ENCODE results near the gene AP3S2. TPM values are rescaled to one million over a fixed set of nuclear protein-coding genes. Genes with fewer than 3 reads are reported as not detected.

AP3S2 gene
- total RNA-seq, 1 donor from 2014 or later: 20.6 TPM

DNA sequence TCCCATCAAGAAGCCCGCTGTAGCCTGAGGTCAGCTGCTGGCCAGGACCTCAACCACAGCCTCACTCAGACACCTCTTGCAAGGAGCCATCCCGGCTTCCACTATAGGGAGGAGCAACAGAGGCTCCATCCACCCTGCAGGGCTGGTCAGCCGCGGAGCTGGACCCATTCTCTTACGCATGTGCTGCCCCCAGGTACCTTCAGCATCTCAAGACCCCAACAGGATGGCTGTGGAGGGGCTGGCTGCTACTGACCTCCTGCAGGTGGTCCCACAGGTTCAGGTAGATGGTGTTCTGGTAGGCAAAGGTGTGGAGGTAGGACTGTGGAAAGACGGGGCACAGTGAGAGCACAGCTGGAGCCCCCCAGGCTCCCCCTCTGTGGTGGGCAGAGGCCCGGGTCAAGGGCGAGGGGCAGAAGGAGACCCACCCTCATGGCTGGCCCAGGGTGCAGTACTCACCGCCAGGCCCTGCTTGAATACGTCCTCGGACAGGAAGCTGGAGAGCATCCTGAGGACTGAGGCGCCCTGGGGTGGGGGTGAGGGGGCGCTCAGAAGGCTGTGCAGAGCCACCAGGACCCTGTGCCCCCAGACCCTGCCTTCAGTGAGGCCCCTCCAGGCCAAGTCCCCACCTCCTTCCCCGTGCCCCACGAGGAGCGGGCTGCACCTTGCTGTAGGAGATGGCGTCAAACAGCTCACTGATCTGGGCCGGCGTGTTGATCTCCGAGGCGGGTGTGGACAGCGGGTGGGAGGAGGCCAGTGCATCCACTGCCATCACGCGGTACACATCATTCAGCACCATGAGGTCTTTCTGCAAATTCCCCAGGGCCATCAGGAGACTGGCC is 90.6 kb downstream of the AP3S2 start:
- Mint-ChIP-seq H3K9me3 (no peaks in the 10 kb centered on the region), H3K27me3 (ENCODE audit: low read depth) (no peaks in the 10 kb centered on the region), H3K27ac (no peak overlapping the region), H3K4me3 (ENCODE audit: low read depth) (no peak overlapping the region), H3K4me1 (ENCODE audit: low read depth) (no peaks in the 10 kb centered on the region), H3K36me3 (ENCODE audit: low read depth) (no peaks in the 10 kb centered on the region)
- intact Hi-C loops (cut with micrococcal nuclease): no loop called here
- no peak for DNase-seq (ENCODE audit: low spot score)

DNA sequence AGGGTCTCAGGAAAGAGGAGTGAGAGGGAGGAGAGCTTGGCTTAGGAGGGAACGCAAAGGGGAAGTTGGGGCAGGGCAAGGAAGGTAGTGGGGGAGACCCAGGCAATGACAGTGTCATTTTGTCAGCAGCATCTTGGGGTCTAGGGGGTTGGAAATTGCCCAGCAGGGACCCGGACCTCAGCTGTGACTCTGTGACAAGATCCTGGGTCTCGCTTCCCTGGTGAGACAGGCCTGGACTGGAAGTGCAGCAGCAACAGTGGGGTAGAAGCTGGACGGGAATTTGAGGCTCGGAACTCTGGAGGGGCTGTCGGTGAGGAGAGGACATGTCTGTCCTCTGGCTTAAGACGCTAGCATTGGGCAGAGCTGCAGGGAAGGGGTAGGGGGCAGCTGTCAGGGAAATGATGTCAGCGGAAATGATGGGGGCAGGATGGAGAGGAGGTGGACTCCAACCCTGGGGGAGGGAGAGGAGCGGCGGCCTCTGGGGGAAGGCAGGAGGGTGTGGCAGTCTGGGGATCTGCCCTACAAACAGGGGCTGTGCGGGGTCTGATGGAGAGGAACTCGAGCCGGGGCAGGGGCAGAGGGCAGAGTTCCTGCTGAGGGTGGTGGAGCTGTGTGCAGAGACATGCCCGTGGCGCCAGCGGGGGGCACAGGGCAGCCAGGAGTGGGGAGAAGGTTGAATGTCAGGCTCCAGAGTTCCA is 91.4 kb downstream of the AP3S2 start:
- Mint-ChIP-seq H3K4me3 (ENCODE audit: low read depth) (no peak overlapping the region), H3K27ac (no peak overlapping the region), H3K9me3 (no peaks in the 10 kb centered on the region), H3K27me3 (ENCODE audit: low read depth) (no peaks in the 10 kb centered on the region), H3K4me1 (ENCODE audit: low read depth) (no peaks in the 10 kb centered on the region), H3K36me3 (ENCODE audit: low read depth) (no peaks in the 10 kb centered on the region)
- no peak for DNase-seq (ENCODE audit: low spot score)
- intact Hi-C loops (cut with micrococcal nuclease): no loop called here

DNA sequence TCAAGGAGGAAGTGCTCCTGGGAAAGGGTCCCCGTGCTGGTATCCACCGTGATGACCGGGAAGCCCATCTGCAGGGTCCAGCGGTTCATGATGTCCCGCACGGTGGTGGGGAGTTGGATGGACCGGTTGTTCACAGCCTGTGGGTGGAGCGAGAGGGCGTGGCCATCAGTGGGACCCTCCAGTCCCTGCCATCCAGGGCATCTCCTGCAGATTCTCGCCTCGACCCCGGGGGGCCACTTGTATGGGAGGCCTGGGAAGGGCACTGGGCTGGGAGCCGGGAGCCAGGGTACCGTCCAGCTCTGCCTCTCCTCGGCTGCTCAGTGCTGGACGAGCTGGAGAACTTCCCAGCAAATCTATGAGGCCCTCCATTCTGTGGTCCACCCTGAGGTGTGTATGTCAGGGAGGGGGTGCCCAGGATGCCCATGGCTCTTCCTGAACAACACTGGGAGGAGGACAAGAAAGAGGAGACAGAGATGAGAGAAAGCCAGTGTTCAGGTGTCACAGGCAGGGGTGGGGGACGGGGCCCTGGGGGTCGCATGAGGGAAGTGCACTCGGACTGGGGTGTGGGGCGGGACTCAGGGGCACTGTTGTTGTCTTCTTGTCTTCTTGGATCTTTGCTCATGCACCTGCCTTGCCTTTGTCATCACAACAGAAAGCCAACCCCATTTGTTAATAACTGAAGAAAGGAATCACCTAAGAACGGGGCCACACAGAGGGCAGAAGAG is 92.2 kb downstream of the AP3S2 start:
- Mint-ChIP-seq H3K4me3 (ENCODE audit: low read depth) (no peak overlapping the region), H3K36me3 (ENCODE audit: low read depth) (no peaks in the 10 kb centered on the region), H3K4me1 (ENCODE audit: low read depth) (no peaks in the 10 kb centered on the region), H3K27ac (no peak overlapping the region), H3K9me3 (no peaks in the 10 kb centered on the region), H3K27me3 (ENCODE audit: low read depth) (no peaks in the 10 kb centered on the region)
- intact Hi-C loops (cut with micrococcal nuclease): no loop called here
- no peak for DNase-seq (ENCODE audit: low spot score)

DNA sequence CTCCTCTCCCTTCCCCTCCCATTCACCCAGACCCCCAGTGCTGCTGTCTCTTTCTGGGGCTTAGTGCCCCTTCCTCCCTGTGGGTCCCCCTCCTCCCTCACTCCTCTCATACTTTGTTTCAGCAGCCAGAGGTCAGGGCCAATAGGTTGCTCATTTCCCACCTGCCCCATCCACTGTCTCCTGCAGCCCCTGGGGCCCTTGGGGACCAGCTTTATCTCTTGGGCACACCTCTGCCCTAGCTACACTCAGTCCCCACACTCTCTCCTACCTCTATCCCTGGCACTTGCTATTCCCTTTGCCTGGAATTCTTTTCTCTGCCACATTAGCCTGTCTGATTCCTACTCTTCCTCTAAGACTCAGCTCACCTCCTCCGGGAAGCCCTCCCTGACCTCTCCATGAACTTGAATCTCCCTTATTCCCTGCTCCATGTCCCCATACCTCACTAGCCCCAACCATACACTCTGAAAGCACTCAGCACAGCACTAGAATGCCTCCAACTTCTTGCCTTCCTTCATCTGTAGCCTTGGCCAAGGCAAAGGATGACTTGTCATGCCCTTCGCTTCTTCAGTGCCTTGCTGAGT is 93.8 kb downstream of the AP3S2 start:
- Mint-ChIP-seq H3K4me3 (ENCODE audit: low read depth) (no peak overlapping the region), H3K36me3 (ENCODE audit: low read depth) (no peaks in the 10 kb centered on the region), H3K4me1 (ENCODE audit: low read depth) (no peaks in the 10 kb centered on the region), H3K27me3 (ENCODE audit: low read depth) (peaks cover 4% of the 10 kb centered on the region), H3K27ac (no peak overlapping the region), H3K9me3 (no peaks in the 10 kb centered on the region)
- DNase-seq (ENCODE audit: low spot score): no peak
- intact Hi-C loops (cut with micrococcal nuclease): no loop called here

DNA sequence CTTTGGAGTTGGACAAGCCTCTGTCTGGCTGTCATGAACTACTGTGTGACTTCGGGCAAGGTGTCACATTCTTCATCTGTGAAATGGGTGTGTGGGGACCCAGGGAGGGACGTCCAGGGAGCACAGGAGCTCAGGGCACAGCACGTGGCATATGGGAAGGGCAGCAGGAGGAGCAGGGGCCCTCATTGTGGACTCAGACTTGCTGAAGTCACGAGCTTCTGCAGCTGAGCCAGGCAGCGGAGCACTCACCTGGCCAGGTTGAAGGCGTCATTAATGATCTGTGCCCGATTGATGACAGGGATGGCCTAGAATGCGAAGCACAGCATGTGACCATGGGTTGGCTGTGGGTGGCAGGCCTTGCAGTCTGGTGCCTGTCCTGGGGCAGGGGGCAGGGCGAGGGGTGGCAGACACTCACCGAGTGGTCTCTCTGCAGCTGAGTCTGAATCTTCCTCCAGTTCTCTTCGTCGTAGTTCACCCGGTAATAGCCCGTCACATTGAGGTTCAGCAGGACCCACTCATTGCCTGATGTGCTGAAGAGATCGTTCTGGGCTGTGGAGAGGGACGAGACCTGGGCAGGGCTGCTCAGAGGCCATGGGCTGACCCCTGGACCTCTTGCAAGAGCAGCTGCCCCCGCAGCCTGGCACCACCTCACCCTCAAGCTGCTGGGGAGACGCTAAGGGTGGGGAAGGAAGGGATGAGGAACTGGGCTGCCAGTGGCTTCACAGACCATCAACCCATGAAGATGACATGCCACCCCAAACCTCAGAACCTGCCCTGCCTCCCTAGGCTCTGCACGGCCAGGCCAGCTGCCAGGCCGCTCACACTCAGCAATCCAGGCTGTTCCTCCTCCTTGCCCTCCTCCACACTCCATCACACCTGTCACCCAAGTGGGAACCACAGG is 94.5 kb downstream of the AP3S2 start:
- H3K9me3 Mint-ChIP-seq: no peaks in the 10 kb centered on the region
- H3K36me3 Mint-ChIP-seq (ENCODE audit: low read depth): no peaks in the 10 kb centered on the region
- intact Hi-C loops (cut with micrococcal nuclease): no loop called here
- H3K27me3 Mint-ChIP-seq (ENCODE audit: low read depth): peaks cover 4% of the 10 kb centered on the region
- no peak overlapping the region for H3K4me3 Mint-ChIP-seq (ENCODE audit: low read depth)
- no peaks in the 10 kb centered on the region for H3K4me1 Mint-ChIP-seq (ENCODE audit: low read depth)
- no peak overlapping the region for H3K27ac Mint-ChIP-seq
- no peak for DNase-seq (ENCODE audit: low spot score)

DNA sequence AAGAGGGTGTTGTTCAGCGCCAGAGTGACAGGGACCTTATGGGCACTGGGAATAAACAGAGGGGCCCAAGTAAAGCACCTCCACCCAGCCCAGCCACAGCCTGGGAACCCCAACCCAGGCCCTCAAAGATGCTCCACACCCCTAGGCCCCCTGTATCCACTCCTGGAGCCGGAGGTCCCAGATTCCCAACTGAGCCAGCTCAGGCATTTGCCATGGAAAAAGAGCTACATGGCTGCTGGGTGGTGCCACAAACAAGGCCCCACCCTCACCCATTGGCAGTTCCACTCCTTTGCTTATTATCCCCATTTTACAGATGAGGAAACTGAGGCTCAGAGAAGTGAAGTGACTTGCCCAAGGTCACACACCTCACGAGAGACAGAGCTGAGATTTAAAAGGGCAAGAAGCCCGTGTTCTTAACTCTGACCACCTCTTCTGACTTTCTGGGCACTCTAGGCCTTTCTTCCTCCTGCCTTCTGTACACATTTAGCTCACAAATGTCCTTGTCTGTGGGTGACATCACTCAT is 96.1 kb downstream of the AP3S2 start:
- Mint-ChIP-seq H3K36me3 (ENCODE audit: low read depth) (no peaks in the 10 kb centered on the region), H3K4me3 (ENCODE audit: low read depth) (no peak overlapping the region), H3K9me3 (no peaks in the 10 kb centered on the region), H3K27ac (no peak overlapping the region), H3K4me1 (ENCODE audit: low read depth) (no peaks in the 10 kb centered on the region), H3K27me3 (ENCODE audit: low read depth) (peaks cover 4% of the 10 kb centered on the region)
- intact Hi-C loops (cut with micrococcal nuclease): no loop called here
- no peak for DNase-seq (ENCODE audit: low spot score)

DNA sequence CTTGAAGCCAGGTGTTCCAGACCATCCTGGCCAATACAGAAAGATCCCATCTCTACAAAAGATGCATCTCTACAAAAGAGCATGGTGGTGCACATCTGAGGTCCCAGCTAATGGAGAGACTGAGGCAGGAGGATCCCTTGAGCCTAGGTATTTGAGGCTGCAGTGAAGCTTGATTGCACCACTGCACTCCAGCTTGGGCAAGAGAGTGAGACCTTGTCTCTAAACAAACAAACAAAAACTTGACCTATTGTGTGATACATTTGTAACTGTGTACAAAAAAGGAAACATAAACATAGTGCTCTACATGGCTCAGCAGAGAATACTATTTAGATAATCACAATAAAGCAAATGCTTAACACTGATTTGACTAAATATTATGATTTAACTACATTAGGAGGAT is 97.8 kb downstream of the AP3S2 start:
- H3K4me1 Mint-ChIP-seq (ENCODE audit: low read depth): no peaks in the 10 kb centered on the region
- H3K27ac Mint-ChIP-seq: no peak overlapping the region
- H3K4me3 Mint-ChIP-seq (ENCODE audit: low read depth): no peak overlapping the region
- H3K36me3 Mint-ChIP-seq (ENCODE audit: low read depth): no peaks in the 10 kb centered on the region
- DNase-seq (ENCODE audit: low spot score): no peak
- peaks cover 4% of the 10 kb centered on the region for H3K27me3 Mint-ChIP-seq (ENCODE audit: low read depth)
- no peaks in the 10 kb centered on the region for H3K9me3 Mint-ChIP-seq
- intact Hi-C loops (cut with micrococcal nuclease): no loop called here

DNA sequence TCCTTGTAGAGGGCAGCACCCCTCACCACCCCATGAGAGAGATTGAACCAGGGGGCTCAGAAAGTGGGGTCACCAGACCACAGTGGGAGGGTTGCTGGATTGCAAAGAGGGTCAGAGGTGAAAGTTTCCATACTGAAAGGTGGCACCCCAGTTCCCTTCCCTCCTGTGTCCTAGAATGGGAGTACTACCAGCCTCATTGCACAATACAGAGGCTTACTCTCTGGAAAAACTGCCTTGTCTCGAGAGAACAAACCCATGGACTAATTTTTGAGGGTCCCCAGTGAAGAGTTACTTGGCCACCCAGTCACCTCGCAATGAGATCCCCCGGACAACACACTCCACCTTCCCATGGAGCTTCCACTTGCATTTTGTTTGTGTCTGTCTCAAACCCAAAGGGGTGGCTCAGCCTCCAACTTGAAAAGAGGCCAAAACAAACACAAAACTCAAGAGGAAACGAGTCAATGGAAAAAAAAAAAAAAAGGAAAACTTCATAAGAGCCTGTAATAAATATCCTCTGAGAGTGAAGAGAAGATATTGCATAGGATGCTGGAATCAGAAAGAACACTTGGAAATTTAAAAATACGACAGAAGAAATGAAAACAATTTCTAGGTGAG is 99.1 kb downstream of the AP3S2 start:
- intact Hi-C loops (cut with micrococcal nuclease): no loop called here
- H3K4me1 Mint-ChIP-seq (ENCODE audit: low read depth): no peaks in the 10 kb centered on the region
- no peak overlapping the region for H3K4me3 Mint-ChIP-seq (ENCODE audit: low read depth)
- peaks cover 4% of the 10 kb centered on the region for H3K27me3 Mint-ChIP-seq (ENCODE audit: low read depth)
- no peak for DNase-seq (ENCODE audit: low spot score)
- no peaks in the 10 kb centered on the region for H3K36me3 Mint-ChIP-seq (ENCODE audit: low read depth)
- no peaks in the 10 kb centered on the region for H3K9me3 Mint-ChIP-seq
- no peak overlapping the region for H3K27ac Mint-ChIP-seq

DNA sequence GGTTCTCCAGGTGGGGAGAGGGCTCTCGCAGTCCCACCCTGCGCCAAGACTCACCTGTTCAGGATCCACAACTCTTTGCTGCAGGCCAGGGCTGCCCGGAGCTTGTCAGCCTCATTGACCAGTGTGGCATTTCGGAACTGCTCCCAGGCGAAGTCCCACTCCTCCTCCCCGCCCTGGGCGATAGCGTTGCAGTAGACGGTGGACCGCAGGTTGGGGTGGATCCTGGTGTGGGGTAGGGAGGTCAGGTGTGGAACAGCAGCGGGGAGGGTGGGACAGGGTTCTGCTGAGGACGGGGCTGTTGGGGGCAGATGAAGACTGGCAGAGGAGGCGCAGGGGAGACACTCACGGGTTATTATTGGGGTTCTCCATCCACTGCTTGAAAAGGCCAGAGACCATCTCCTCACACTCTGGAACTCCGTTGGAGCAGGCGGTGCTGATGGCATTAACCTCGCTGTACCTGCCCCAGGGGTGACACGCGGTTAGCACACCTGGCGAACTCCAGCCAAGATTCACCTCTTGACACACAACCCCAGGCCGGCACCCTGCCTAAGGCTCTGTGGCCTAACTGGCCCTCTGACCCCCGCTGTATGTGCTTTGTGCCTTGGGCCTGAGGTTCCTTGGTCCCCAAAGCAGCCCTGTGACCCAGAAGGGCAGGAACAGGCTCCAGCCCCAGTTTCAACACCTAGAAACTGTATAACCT is 101.5 kb downstream of the AP3S2 start:
- no peak overlapping the region for H3K27ac Mint-ChIP-seq
- H3K4me1 Mint-ChIP-seq (ENCODE audit: low read depth): no peaks in the 10 kb centered on the region
- H3K36me3 Mint-ChIP-seq (ENCODE audit: low read depth): peaks cover 5% of the 10 kb centered on the region
- peaks cover 6% of the 10 kb centered on the region for H3K9me3 Mint-ChIP-seq
- DNase-seq (ENCODE audit: low spot score): no peak
- no peak overlapping the region for H3K4me3 Mint-ChIP-seq (ENCODE audit: low read depth)
- H3K27me3 Mint-ChIP-seq (ENCODE audit: low read depth): peaks cover 9% of the 10 kb centered on the region
- intact Hi-C loops (cut with micrococcal nuclease): no loop called here

DNA sequence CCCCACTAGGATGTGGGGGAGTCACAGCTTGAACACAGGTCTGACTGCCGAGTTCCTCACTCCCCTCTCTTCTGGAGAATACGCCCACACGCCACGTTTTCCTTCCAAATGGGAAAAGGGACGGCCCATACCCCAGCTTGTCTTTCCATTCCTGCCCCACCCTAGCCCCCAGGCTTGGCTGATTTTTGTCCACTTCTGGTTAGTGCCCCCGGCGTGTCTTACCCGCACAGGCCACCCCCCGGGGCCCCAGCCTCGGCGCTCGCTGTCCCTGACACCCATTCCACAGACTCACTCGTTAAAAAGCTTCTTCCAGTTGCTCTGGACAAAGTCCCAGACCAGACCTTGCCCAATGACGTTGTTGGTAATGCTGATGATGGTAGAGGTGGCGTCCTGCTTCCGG is 103.1 kb downstream of the AP3S2 start:
- intact Hi-C loops (cut with micrococcal nuclease): no loop called here
- H3K27ac Mint-ChIP-seq: no peak overlapping the region
- H3K4me3 Mint-ChIP-seq (ENCODE audit: low read depth): no peak overlapping the region
- H3K4me1 Mint-ChIP-seq (ENCODE audit: low read depth): no peaks in the 10 kb centered on the region
- no peak for DNase-seq (ENCODE audit: low spot score)
- H3K9me3 Mint-ChIP-seq: peaks cover 6% of the 10 kb centered on the region
- H3K27me3 Mint-ChIP-seq (ENCODE audit: low read depth): peaks cover 7% of the 10 kb centered on the region
- peaks cover 5% of the 10 kb centered on the region for H3K36me3 Mint-ChIP-seq (ENCODE audit: low read depth)

DNA sequence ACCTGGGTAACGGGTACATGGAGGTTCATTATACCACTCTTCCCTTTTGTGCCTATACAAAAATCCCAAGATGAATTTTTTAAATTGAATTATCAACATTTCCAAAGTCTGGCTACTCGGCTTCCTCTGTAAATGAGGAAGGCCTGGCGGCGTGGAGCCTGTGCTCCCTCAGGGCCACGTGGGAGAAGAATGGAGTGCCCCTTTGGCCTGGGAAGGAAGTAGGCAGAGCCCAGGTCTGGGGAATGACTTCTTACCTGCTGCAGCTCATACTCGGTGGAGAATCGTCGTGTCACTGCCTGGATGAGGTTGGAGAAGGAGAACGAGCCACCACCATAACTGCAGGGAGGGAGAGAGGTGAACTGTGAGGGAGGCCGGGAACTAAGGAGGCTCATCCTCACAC is 103.6 kb downstream of the AP3S2 start:
- intact Hi-C loops (cut with micrococcal nuclease): no loop called here
- H3K4me1 Mint-ChIP-seq (ENCODE audit: low read depth): no peaks in the 10 kb centered on the region
- no peak overlapping the region for H3K27ac Mint-ChIP-seq
- DNase-seq (ENCODE audit: low spot score): no peak
- H3K27me3 Mint-ChIP-seq (ENCODE audit: low read depth): peaks cover 5% of the 10 kb centered on the region
- H3K4me3 Mint-ChIP-seq (ENCODE audit: low read depth): no peak overlapping the region
- peaks cover 5% of the 10 kb centered on the region for H3K36me3 Mint-ChIP-seq (ENCODE audit: low read depth)
- H3K9me3 Mint-ChIP-seq: peaks cover 6% of the 10 kb centered on the region

Measured in activated T-helper 2 cell treated with anti-CD3 and anti-CD28 coated beads, Interferon-gamma antibody, Interleukin-2, Interleukin-4, amounts not matched to agents 10 μg/mL and 5 μg/mL and 100 μg/mL, durations not matched to agents 14 hours and 24 hours and 36 hours (primary cell).